ENCODE results near the gene RNF26.
A peak's percentile ranks its signal among the peaks of the same experiment; 100 is the strongest.

Gene RNF26

DNA sequence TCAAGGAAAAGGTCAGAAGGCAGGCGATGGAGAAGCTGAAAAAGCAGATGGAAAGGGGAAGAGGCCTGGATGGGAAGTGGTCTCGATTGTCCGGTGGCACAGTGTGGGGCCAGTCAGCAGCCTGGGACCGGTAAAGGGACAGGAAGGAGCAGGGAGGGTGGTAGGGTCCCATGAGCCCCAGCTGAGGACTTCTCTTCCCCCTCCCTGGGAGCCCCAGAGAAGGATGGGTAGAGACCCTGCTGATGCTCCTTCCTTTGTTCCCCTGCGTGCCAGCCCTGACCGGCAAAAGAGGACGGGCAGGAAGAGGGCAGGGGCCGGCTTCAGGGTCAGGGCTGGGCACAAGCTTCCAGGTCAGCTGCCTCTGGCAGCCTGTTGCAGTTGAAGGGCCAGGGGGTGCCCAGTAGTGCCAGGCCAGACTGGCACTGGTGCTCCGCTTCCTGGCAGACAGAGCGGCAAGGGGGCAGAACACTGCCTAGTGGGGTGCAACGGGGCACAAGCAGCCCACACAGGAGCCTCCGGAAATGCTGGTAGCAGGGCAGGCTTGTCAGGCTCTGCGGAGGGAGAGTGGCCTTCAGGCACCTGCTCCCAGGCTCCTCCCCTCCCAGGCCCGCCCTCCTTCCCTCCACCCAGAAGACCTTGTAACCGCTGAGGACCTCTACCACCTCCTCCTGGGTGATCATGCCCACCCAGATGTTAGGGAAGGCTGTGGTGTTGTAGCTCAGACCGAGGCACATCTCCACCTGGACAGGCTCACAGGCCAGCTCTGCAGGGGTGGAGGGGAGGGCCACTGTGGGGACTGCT is 7.1 kb downstream of the RNF26 start:
- Histone ChIP-seq H3K14ac (ENCODE audit: low read length) (no peak overlapping the region), H2BK12ac (ENCODE audit: low read length) (no peak overlapping the region), H3K4ac (ENCODE audit: low read length) (peak overlapping the region; percentile 18), H3K4me3 (ENCODE audit: low read length in 2 of 2) (no peak overlapping the region), H3K4me1 (ENCODE audit: control insufficient read depth in 2 of 2, insufficient read depth in 1 of 2, low read depth in 1 of 2, low read length in 2 of 2) (peaks cover 22 to 31% of the 10 kb centered on the region in 2 donors), H3K9ac (ENCODE audit: low read depth, low read length, poor library complexity) (peak overlapping the region; percentile 24), H2BK15ac (ENCODE audit: low read length) (peak overlapping the region; percentile 91), H3K9me3 (replicated peaks in 1 of 2; ENCODE audit: control insufficient read depth in 2 of 2, insufficient read depth in 1 of 2, low read depth in 1 of 2, low read length in 2 of 2) (no peaks in the 10 kb centered on the region), H3K27ac (replicated peaks; ENCODE audit: low read length) (no peak overlapping the region), H2BK120ac (ENCODE audit: low read depth, low read length) (no peak overlapping the region), H2AFZ (ENCODE audit: low read length) (peak overlapping the region; percentile 93), H3K23ac (ENCODE audit: low read depth, low read length, poor library complexity) (peak overlapping the region; percentile 61), H4K8ac (ENCODE audit: low read depth, low read length) (no peak overlapping the region), H2BK5ac (ENCODE audit: low read length) (peak overlapping the region; percentile 45), H3K18ac (ENCODE audit: low read length) (peak overlapping the region; percentile 89), H2AK5ac (ENCODE audit: low read depth, low read length) (peak overlapping the region; percentile 91), H3K4me2 (ENCODE audit: insufficient read depth, low read length, poor library complexity, severe bottlenecking) (no peak overlapping the region), H4K91ac (ENCODE audit: low read depth, low read length, poor library complexity) (no peak overlapping the region), H3K27me3 (ENCODE audit: control insufficient read depth in 3 of 3, insufficient read depth in 3 of 3, low read depth in 1 of 3, low read length in 3 of 3) (peaks cover 6 to 58% (median 35%) of the 10 kb centered on the region in 3 experiments), H3K36me3 (replicated peaks in 1 of 2; ENCODE audit: control insufficient read depth in 2 of 2, insufficient read depth in 2 of 2, low read length in 2 of 2) (peaks cover 7 to 11% of the 10 kb centered on the region in 2 donors), H3K79me1 (ENCODE audit: low read depth, low read length) (peaks cover 3% of the 10 kb centered on the region)
- WGBS, 2 donors (ENCODE audit: extremely low coverage in 2 of 2, insufficient read length in 2 of 2, insufficient replicate concordance in 1 of 2), result no CpG with 5 or more reads among the region's 16 CpGs
- no peak for DNase-seq (ENCODE audit: low spot score)

DNA sequence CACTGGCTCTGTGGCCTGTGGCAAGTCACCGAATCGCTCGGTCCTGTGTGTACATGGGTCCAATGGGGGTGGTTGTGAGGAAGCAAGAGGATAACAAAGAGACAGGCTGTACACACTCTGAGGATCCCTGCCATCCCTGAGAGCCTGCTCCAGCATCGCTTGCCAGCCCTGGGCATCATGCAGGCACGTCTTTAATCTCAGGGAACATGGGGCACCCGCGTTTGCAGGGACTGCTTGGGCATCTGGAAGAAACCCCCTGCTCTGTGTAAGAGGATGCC is 7.6 kb downstream of the RNF26 start:
- Histone ChIP-seq H2AK5ac (ENCODE audit: low read depth, low read length) (peak overlapping the region; percentile 91), H3K18ac (ENCODE audit: low read length) (peak overlapping the region; percentile 77), H3K23ac (ENCODE audit: low read depth, low read length, poor library complexity) (peak overlapping the region; percentile 61), H3K4me2 (ENCODE audit: insufficient read depth, low read length, poor library complexity, severe bottlenecking) (no peak overlapping the region), H3K14ac (ENCODE audit: low read length) (peak overlapping the region; percentile 63), H2BK5ac (ENCODE audit: low read length) (peak overlapping the region; percentile 45), H3K36me3 (replicated peaks in 1 of 2; ENCODE audit: control insufficient read depth in 2 of 2, insufficient read depth in 2 of 2, low read length in 2 of 2) (peaks cover 2 to 6% of the 10 kb centered on the region in 2 donors), H2AFZ (ENCODE audit: low read length) (no peak overlapping the region), H3K79me1 (ENCODE audit: low read depth, low read length) (peaks cover 2% of the 10 kb centered on the region), H4K91ac (ENCODE audit: low read depth, low read length, poor library complexity) (no peak overlapping the region), H3K27me3 (ENCODE audit: control insufficient read depth in 3 of 3, insufficient read depth in 3 of 3, low read depth in 1 of 3, low read length in 3 of 3) (peaks cover 6 to 64% (median 35%) of the 10 kb centered on the region in 3 experiments), H3K9ac (ENCODE audit: low read depth, low read length, poor library complexity) (no peak overlapping the region), H3K4me3 (ENCODE audit: low read length in 2 of 2) (no peak overlapping the region), H2BK12ac (ENCODE audit: low read length) (no peak overlapping the region), H4K8ac (ENCODE audit: low read depth, low read length) (no peak overlapping the region), H3K4ac (ENCODE audit: low read length) (no peak overlapping the region), H3K4me1 (ENCODE audit: control insufficient read depth in 2 of 2, insufficient read depth in 1 of 2, low read depth in 1 of 2, low read length in 2 of 2) (peaks cover 22 to 33% of the 10 kb centered on the region in 2 donors), H2BK120ac (ENCODE audit: low read depth, low read length) (no peak overlapping the region), H2BK15ac (ENCODE audit: low read length) (peak overlapping the region; percentile 46), H3K9me3 (replicated peaks in 1 of 2; ENCODE audit: control insufficient read depth in 2 of 2, insufficient read depth in 1 of 2, low read depth in 1 of 2, low read length in 2 of 2) (no peaks in the 10 kb centered on the region), H3K27ac (replicated peaks; ENCODE audit: low read length) (no peak overlapping the region)
- no peak for DNase-seq (ENCODE audit: low spot score)
- no CpG with 5 or more reads among the region's 7 CpGs for WGBS, 2 donors (ENCODE audit: extremely low coverage in 2 of 2, insufficient read length in 2 of 2, insufficient replicate concordance in 1 of 2)

DNA sequence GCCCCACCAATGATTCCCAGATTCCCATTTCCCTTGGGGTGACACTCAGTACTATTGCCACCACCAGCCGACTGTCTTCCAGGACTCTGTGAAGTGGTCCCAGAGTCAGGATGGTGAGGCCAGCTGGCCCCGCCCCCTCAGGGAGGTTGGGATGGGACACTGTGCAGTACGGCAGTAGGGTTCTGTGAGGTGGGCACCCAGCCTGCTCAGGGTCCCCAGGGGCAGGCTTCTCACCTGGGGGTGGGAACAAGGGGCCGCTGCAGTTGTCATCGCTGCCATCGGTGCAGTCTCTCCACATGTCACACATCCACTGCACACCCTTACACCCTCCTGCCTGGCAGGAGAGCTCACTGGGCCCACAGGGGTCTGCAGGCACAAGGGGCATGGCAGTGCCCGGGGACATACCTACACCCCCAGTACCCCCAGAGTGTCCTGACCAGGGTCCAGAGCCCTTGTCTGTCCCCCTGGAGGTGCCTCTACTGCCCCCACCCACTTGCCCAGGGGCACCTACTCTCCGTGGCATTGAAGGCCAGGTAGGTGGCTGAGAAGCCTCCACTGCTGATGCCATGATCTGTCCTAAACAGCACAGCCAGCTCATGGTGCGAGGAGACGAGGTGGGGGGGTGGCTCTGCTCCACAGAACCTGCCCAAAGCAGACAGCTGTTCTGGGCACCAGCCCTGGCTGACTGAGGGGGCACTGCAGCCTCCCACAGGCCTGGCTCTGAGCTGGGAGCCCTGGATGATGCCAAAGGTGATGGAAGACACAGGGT is 8.2 kb downstream of the RNF26 start:
- no CpG with 5 or more reads among the region's 10 CpGs for WGBS, 2 donors (ENCODE audit: extremely low coverage in 2 of 2, insufficient read length in 2 of 2, insufficient replicate concordance in 1 of 2)
- Histone ChIP-seq H3K4me2 (ENCODE audit: insufficient read depth, low read length, poor library complexity, severe bottlenecking) (no peak overlapping the region), H2AK5ac (ENCODE audit: low read depth, low read length) (peak overlapping the region; percentile 91), H3K18ac (ENCODE audit: low read length) (peak overlapping the region; percentile 81), H3K79me1 (ENCODE audit: low read depth, low read length) (peaks cover 2% of the 10 kb centered on the region), H3K27me3 (ENCODE audit: control insufficient read depth in 3 of 3, insufficient read depth in 3 of 3, low read depth in 1 of 3, low read length in 3 of 3) (peaks cover 6 to 70% (median 35%) of the 10 kb centered on the region in 3 experiments), H4K8ac (ENCODE audit: low read depth, low read length) (no peak overlapping the region), H3K14ac (ENCODE audit: low read length) (no peak overlapping the region), H3K4ac (ENCODE audit: low read length) (no peak overlapping the region), H2BK12ac (ENCODE audit: low read length) (peak overlapping the region; percentile 43), H3K9ac (ENCODE audit: low read depth, low read length, poor library complexity) (no peak overlapping the region), H2BK120ac (ENCODE audit: low read depth, low read length) (no peak overlapping the region), H2BK5ac (ENCODE audit: low read length) (peak overlapping the region; percentile 45), H3K4me1 (ENCODE audit: control insufficient read depth in 2 of 2, insufficient read depth in 1 of 2, low read depth in 1 of 2, low read length in 2 of 2) (peaks cover 16 to 27% of the 10 kb centered on the region in 2 donors), H2BK15ac (ENCODE audit: low read length) (peak overlapping the region; percentile 38), H3K23ac (ENCODE audit: low read depth, low read length, poor library complexity) (peak overlapping the region; percentile 74), H3K9me3 (replicated peaks in 1 of 2; ENCODE audit: control insufficient read depth in 2 of 2, insufficient read depth in 1 of 2, low read depth in 1 of 2, low read length in 2 of 2) (no peaks in the 10 kb centered on the region), H3K36me3 (replicated peaks in 1 of 2; ENCODE audit: control insufficient read depth in 2 of 2, insufficient read depth in 2 of 2, low read length in 2 of 2) (peaks cover 0 to under 1% of the 10 kb centered on the region in 2 donors), H3K27ac (replicated peaks; ENCODE audit: low read length) (no peak overlapping the region), H4K91ac (ENCODE audit: low read depth, low read length, poor library complexity) (no peak overlapping the region), H3K4me3 (ENCODE audit: low read length in 2 of 2) (no peak overlapping the region), H2AFZ (ENCODE audit: low read length) (no peak overlapping the region)
- DNase-seq (ENCODE audit: low spot score), result no peak

DNA sequence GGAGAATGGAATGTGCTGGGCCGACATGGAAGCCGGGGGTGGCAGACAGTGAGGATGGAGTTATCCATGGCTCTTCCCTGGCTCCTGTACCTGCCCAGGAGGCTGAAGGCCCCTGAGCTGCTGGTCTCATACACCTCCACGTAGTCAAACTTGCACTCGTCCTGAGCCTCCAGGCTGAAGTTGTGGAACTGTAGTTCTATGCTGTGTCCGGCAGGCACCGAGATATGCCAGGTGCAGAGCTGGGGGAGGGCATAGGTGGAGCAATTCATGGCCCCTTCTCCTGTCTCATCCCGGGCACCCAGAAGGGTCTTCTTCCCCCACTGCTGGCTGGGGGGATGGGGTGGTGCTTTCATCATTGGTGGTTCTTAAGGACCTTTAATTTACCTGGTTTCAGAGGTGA is 9.4 kb downstream of the RNF26 start:
- no peak overlapping the region for H2BK5ac ChIP-seq (ENCODE audit: low read length)
- H3K9ac ChIP-seq (ENCODE audit: low read depth, low read length, poor library complexity), result no peak overlapping the region
- DNase-seq (ENCODE audit: low spot score), result no peak
- H3K27ac ChIP-seq (replicated peaks; ENCODE audit: low read length), result no peak overlapping the region
- no peak overlapping the region for H3K4me2 ChIP-seq (ENCODE audit: insufficient read depth, low read length, poor library complexity, severe bottlenecking)
- H3K36me3 ChIP-seq (replicated peaks in 1 of 2; ENCODE audit: control insufficient read depth in 2 of 2, insufficient read depth in 2 of 2, low read length in 2 of 2), result no peaks in the 10 kb centered on the region
- peaks cover 6 to 76% (median 35%) of the 10 kb centered on the region in 3 experiments for H3K27me3 ChIP-seq (ENCODE audit: control insufficient read depth in 3 of 3, insufficient read depth in 3 of 3, low read depth in 1 of 3, low read length in 3 of 3)
- H2BK120ac ChIP-seq (ENCODE audit: low read depth, low read length), result no peak overlapping the region
- H3K4me1 ChIP-seq (ENCODE audit: control insufficient read depth in 2 of 2, insufficient read depth in 1 of 2, low read depth in 1 of 2, low read length in 2 of 2), result peaks cover 9 to 21% of the 10 kb centered on the region in 2 donors
- no peak overlapping the region for H2AFZ ChIP-seq (ENCODE audit: low read length)
- H3K23ac ChIP-seq (ENCODE audit: low read depth, low read length, poor library complexity), result no peak overlapping the region
- H3K4ac ChIP-seq (ENCODE audit: low read length), result no peak overlapping the region
- H3K18ac ChIP-seq (ENCODE audit: low read length), result peak overlapping the region; percentile 32
- no peaks in the 10 kb centered on the region for H3K9me3 ChIP-seq (replicated peaks in 1 of 2; ENCODE audit: control insufficient read depth in 2 of 2, insufficient read depth in 1 of 2, low read depth in 1 of 2, low read length in 2 of 2)
- H3K14ac ChIP-seq (ENCODE audit: low read length), result no peak overlapping the region
- no peak overlapping the region for H2BK15ac ChIP-seq (ENCODE audit: low read length)
- H3K79me1 ChIP-seq (ENCODE audit: low read depth, low read length), result peaks cover 2% of the 10 kb centered on the region
- WGBS, 2 donors (ENCODE audit: extremely low coverage in 2 of 2, insufficient read length in 2 of 2, insufficient replicate concordance in 1 of 2), result no CpG with 5 or more reads among the region's 7 CpGs
- H2BK12ac ChIP-seq (ENCODE audit: low read length), result no peak overlapping the region
- H3K4me3 ChIP-seq (ENCODE audit: low read length in 2 of 2), result no peak overlapping the region
- no peak overlapping the region for H4K91ac ChIP-seq (ENCODE audit: low read depth, low read length, poor library complexity)
- peak overlapping the region; percentile 42 for H2AK5ac ChIP-seq (ENCODE audit: low read depth, low read length)
- H4K8ac ChIP-seq (ENCODE audit: low read depth, low read length), result no peak overlapping the region

Measured in neuronal stem cell (in vitro differentiated cells).